GM18867 (cell line): ENCODE measurements around the gene ZNF438.
A peak's percentile ranks its signal among the peaks of the same experiment; 100 is the strongest.

Source experiments
- ATAC-seq: cut with Tn5 transposase; IDR thresholded peaks from one replicate; pipeline ENCODE4 v1.9.1; 2021; ENCODE audit warnings: mild to moderate bottlenecking, moderate library complexity; ENCODE audit not compliant: unreplicated experiment

The ZNF438 gene

DNA sequence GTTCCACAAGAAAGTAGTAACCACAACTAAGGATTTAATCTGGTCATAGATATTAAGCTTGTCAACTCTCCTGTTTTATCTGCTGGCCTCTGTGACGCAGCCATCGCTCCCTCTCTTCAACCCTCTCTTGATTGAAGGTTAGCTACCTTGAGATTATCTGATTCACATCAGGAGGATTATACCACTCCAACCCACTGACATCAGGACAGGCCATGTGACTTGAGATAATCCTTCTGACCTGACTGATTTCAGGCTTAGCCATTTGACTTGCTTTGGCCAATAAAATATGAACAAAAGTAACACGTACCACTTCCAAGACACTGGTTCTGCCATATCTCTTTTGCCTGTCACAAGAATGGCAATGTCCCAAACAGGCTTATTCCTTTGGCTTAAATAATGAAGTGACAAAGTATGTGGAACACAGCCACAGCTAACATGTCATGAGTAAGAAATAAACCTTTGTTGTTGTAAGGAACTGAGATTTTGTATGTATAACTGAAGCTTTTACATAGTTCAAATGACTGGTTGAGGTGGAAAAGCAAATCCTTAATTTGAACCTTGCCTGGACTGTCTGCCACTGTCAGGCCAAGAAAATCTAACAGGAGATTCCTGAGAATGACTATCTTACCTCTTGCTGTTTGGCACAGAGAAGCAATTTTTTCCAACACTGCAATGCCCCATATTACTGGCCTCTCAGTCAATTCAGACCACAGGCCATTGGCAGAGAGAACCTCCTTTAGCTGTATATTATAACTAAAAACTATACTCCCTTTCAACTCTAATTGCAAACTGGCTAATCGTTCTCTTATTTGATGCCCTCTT is 13.9 kb downstream of the ZNF438 start:
- no peak for ATAC-seq

GRCh38 chr10:31014161-31014875 is 17.3 kb downstream of the ZNF438 start:
- no peak for ATAC-seq

DNA sequence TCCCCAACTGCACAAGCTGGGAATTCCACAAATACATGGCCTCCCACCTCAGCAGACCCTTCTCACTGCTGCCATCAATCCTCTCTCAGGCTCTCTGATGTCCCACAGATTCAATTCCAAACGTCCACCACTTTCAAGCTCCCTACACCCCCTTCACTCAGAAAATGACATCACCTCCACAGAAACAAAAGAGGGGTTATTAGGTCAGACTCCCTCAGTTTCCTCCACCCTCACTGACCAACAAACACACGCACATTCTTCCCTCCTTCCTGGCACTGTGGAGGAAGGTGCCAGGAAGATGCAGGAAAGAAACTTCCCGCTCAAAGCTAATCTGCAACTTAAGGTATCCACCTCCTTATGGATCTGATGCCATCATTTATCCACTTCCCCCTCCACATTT is 18.3 kb downstream of the ZNF438 start:
- ATAC-seq = no peak

GRCh38 chr10:31011665-31012022 is 20.0 kb downstream of the ZNF438 start:
- ATAC-seq = no peak

GRCh38 chr10:31011017-31011664 is 20.5 kb downstream of the ZNF438 start:
- ATAC-seq = no peak

GRCh38 chr10:31010062-31010461 is 21.6 kb downstream of the ZNF438 start:
- ATAC-seq = no peak

GRCh38 chr10:31005895-31006294 is 25.8 kb downstream of the ZNF438 start:
- no peak for ATAC-seq

GRCh38 chr10:31004611-31005193 is 27.0 kb downstream of the ZNF438 start:
- no peak for ATAC-seq

DNA sequence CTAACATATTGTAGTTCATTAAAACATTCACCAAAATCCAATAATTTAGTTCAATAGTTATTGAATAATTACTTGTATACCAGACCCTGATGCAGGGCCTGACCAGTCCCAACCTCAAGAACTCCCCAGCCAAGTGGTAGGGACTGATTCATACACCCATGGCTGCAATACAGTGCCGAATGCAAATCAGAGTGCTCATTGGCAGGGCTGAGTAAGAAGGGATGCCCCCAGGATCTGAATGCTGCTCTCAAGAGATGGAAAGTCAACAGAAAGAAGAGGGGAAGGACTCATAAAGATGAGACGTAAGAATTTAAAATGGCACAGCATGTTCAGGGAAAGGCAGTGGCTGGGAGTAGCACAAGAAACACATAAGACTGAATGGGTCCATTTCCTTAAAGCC is 29.9 kb downstream of the ZNF438 start:
- no peak for ATAC-seq

DNA sequence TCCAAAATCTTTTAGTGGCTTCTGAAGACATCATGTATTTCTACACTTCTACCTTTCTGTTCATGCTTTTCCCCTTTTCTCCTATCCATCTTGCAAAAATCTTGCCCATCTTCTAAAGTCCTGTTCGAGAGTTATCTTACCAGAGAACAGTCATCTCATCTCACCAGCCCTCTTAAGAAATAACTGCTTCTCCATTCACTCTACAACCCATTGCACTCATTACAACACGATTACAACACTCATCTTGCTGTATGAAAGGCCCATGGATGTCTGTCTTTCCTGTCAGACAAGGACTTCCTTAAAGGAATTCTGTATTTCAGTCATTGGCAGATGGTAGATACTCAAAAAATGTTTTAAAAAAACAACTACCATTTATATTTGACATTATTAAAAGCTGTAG is 30.8 kb downstream of the ZNF438 start:
- no peak for ATAC-seq

GRCh38 chr10:31000071-31000782 is 31.4 kb downstream of the ZNF438 start:
- ATAC-seq = no peak

- ATAC-seq = peak; percentile 3
These were observed 32.5 kb downstream of the ZNF438 start for GRCh38 chr10:30999070-30999712.

DNA sequence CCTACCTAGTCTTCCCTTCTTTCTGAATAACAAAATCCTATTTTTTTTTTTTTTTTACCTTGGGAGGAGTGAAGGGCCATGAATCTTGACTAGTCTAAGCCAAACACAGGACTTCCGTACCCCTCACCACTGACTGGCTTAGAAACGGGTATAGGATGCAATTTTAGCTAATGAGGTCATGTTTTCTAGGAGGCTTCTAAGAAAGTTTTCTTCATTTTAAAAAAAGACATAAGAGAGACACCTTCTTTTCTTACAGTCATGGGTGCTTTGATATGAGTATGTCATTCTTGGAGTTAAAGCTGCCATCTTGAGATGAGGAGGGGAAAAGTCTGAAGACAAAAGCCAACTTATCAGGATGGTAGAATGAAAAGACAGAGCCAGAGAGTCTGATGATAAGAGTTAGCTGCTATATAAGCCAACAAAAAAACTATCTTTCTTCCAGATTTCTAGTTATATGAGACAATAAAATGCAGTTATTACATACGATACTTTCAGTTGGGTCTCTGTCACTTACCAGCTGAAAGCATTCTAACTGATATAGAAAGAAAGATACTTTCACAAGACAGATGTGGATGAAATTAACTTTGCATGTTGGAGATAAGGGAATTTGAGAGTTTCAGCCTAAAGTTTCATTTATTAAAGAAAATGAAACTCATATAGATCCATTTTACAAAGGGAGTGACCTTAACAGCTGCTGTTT is 34.0 kb downstream of the ZNF438 start:
- ATAC-seq = no peak

DNA sequence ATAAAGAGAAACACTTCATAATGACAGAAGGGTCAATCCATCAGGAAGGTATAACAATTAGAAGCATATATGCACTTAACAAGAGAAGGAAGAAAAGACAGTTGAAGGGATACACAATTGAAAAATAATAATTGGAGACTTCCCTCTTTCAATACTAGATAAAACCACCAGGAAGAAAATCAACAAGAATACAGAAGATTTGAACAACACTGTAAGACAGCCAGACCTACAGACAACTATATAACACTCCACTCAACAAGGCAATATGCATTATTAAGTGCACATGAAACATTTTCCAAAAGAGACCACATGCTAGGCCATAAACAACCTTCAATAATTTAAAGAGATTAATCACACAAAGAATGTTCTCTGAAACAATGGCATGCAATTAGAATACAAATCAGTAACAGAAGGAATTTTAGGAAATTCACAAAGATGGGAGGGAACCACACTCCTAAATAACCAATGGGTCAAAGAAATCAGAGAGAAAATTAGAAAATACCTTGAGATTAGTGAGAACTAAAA is 35.1 kb downstream of the ZNF438 start:
- ATAC-seq = no peak

DNA sequence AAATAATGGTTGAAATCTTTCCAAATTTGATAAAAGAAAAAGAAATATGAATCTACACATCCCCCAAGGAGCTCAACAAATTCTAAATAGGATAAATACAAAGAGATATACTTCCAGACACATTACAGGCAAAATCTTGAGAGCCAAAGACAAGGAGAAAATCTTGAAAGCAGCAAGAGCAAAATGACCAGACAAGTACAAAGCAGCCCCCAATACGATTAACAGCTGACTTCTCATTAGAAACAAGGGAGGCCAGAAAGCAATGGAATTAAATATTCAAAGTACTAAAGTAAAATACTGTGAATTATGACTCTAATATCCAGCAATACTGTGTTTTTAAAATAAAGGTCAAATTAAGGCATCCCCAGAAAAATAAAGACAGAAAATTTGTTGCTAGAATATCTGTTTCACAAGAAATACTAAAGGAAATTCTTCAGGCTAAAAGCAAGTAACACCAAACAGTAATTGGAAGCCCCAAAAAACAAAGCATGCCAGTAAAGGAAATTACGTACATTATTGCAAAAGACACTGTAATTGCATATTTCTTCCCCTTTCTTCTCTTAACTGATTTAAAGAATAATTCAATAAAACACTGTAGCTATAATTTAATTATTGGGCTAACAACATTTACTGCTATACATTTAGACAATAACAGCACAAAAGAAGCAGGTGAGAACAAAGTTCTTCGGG is 36.4 kb downstream of the ZNF438 start:
- ATAC-seq = no peak

- ATAC-seq = no peak
These were observed 38.5 kb downstream of the ZNF438 start for GRCh38 chr10:30993155-30993554.

GRCh38 chr10:30992681-30993080 is 39.0 kb downstream of the ZNF438 start:
- ATAC-seq = no peak

- no peak for ATAC-seq
These were observed 40.0 kb downstream of the ZNF438 start for GRCh38 chr10:30991647-30992011.
